Ecto neural progenitor cell (in vitro differentiated cells): ENCODE measurements around the gene CHKA.

Experiments
- DNase-seq: peaks from one replicate; pipeline ENCODE4 v3.0.0-alpha.2; 2018; ENCODE audit warnings: low spot score

The CHKA gene

GRCh38 chr11:68071281-68072048 lies 49.7 kb downstream of the CHKA start:
- DNase-seq, result no peak

- DNase-seq, result no peak
These were observed 53.2 kb downstream of the CHKA start for GRCh38 chr11:68067991-68068390.

GRCh38 chr11:68066742-68067141 lies 54.4 kb downstream of the CHKA start:
- no peak for DNase-seq

- DNase-seq, result no peak
These were observed 55.3 kb downstream of the CHKA start for GRCh38 chr11:68065841-68066240.

- no peak for DNase-seq
These were observed 56.3 kb downstream of the CHKA start for GRCh38 chr11:68064926-68065325.

- DNase-seq, result no peak
These were observed 59.7 kb downstream of the CHKA start for GRCh38 chr11:68061508-68061907.

- no peak for DNase-seq
These were observed 63.4 kb downstream of the CHKA start for GRCh38 chr11:68057807-68058206.

GRCh38 chr11:68056317-68057285 lies 64.6 kb downstream of the CHKA start:
- DNase-seq, result no peak

GRCh38 chr11:68053981-68054812 lies 67.0 kb downstream of the CHKA start:
- no peak for DNase-seq

- DNase-seq, result no peak
These were observed 68.1 kb downstream of the CHKA start for GRCh38 chr11:68053117-68053516.

GRCh38 chr11:68052137-68052873 lies 68.9 kb downstream of the CHKA start:
- DNase-seq, result no peak

- no peak for DNase-seq
These were observed 69.7 kb downstream of the CHKA start for GRCh38 chr11:68051191-68052136.

GRCh38 chr11:68050371-68050841 lies 70.8 kb downstream of the CHKA start:
- DNase-seq, result no peak

GRCh38 chr11:68049509-68050370 lies 71.4 kb downstream of the CHKA start:
- peak; percentile 44 for DNase-seq

- peak; percentile 44 for DNase-seq
These were observed 72.3 kb downstream of the CHKA start for GRCh38 chr11:68048681-68049508.

- no peak for DNase-seq
These were observed 73.5 kb downstream of the CHKA start for GRCh38 chr11:68047437-68048290.

- DNase-seq, result peak; percentile 43
These were observed 76.3 kb downstream of the CHKA start for GRCh38 chr11:68044898-68045351.
